Bronchial epithelial cell (primary cell): Measurements from ENCODE around the gene MORN4. TPM values are rescaled to one million over a fixed set of nuclear protein-coding genes. Genes with fewer than 3 reads are reported as not detected.
"Not testable (repeated sequence)": the region's sequence is repeated elsewhere in the genome, so short reads cannot be mapped to it uniquely, and the experiment has no call there.

Experiments
- DNase-seq: peaks from one replicate; pipeline ENCODE4 v3.0.0-alpha.2; 2010; ENCODE audit warnings: low read depth
- FAIRE-seq: peaks from 2 replicates; lab custom pipeline; 2011; peaks lifted over from hg19 to GRCh38; lab: Jason Lieb, UNC
- H3K27me3 ChIP-seq: 2 replicates; pipeline ENCODE4 v1.5.1; 2011; ENCODE audit warnings: low read length; ENCODE audit not compliant: control insufficient read depth, insufficient read depth
- H3K36me3 ChIP-seq: 2 replicates; pipeline ENCODE4 v1.5.1; 2011; ENCODE audit warnings: low read length; ENCODE audit not compliant: control insufficient read depth, insufficient read depth
- H3K4me3 ChIP-seq: 2 replicates; pipeline ENCODE4 v1.5.1; 2011; ENCODE audit warnings: mild to moderate bottlenecking, low read depth, low read length, control low read depth
- CTCF ChIP-seq: IDR thresholded peaks from 2 replicates; pipeline ENCODE4 v1.5.1; 2011; ENCODE audit warnings: mild to moderate bottlenecking, moderate library complexity, low read length, control low read depth, inconsistent platforms; ENCODE audit not compliant: insufficient read depth, severe bottlenecking
- total RNA-seq: library from RNA; depleted of rRNA; stranded (reverse); fragments of >200 nt; gene quantifications from 2 replicates; pipeline ENCODE4 v1.2.1, GENCODE V29; 2014

Gene MORN4
- total RNA-seq, 1 donor from 2014 or later, result 7.1 TPM

- FAIRE-seq (no peak), DNase-seq (no peak)
- no peak overlapping the region for H3K4me3 ChIP-seq
- no peaks in the 10 kb centered on the region for H3K27me3 ChIP-seq
- TF ChIP-seq CTCF, result no peak
- peaks cover 25% of the 10 kb centered on the region for H3K36me3 ChIP-seq
Observed at GRCh38 chr10:97659589-97659988, 26.3 kb upstream of the MORN4 start.

GRCh38 chr10:97656777-97657176, 23.5 kb upstream of the MORN4 start:
- no peaks in the 10 kb centered on the region for H3K27me3 ChIP-seq
- FAIRE-seq (no peak), DNase-seq (no peak)
- H3K4me3 ChIP-seq, result no peak overlapping the region
- H3K36me3 ChIP-seq, result peaks cover 18% of the 10 kb centered on the region
- no peak for TF ChIP-seq CTCF

- Histone ChIP-seq H3K36me3 (peaks cover 14% of the 10 kb centered on the region), H3K27me3 (no peaks in the 10 kb centered on the region), H3K4me3 (no peak overlapping the region)
- FAIRE-seq (peak; percentile 40), DNase-seq (peak; percentile 99)
- TF ChIP-seq CTCF, result no peak
Observed at GRCh38 chr10:97651773-97652172, 18.5 kb upstream of the MORN4 start.

- peaks cover 5% of the 10 kb centered on the region for H3K36me3 ChIP-seq
- no peak for FAIRE-seq
- no peak for TF ChIP-seq CTCF
Observed at GRCh38 chr10:97650726-97651125, 17.4 kb upstream of the MORN4 start.

GRCh38 chr10:97649405-97649750, 16.1 kb upstream of the MORN4 start:
- not testable (repeated sequence) for H3K36me3 ChIP-seq, DNase-seq, H3K4me3 ChIP-seq, FAIRE-seq, H3K27me3 ChIP-seq

More at GRCh38 chr10:97650726-97651125, 17.4 kb upstream of the MORN4 start:
- H3K27me3 ChIP-seq, result no peaks in the 10 kb centered on the region
- DNase-seq, result no peak
- H3K4me3 ChIP-seq, result no peak overlapping the region

- H3K27me3 ChIP-seq, result no peaks in the 10 kb centered on the region
- peak; percentile 97 for DNase-seq
- TF ChIP-seq CTCF, result no peak
- H3K36me3 ChIP-seq, result peaks cover 8% of the 10 kb centered on the region
- no peak overlapping the region for H3K4me3 ChIP-seq
- FAIRE-seq, result no peak
Observed at GRCh38 chr10:97648562-97649404, 15.5 kb upstream of the MORN4 start.
